ENCODE results near the gene DAPK2.

DAPK2 gene

DNA sequence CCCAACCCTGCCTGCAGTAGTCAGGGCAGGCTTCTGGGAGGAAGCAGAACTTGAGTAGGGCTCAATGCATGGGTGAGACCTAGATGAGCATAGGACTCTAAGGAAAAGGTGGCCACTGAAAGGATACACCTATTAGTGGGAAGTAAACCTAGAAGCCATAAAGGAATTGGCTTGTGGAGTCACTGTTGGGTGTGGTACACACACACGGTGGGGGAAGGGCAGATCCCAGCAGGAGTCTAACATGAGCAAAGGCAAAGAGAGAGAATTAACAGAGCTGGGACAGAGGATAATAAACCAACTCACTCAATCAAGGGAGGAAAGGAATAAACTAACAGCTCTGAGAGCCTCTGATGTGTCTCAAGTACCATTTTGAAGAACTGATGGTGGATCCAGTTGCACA is 23.1 kb downstream of the DAPK2 start:
- ChIA-PET POLR2A (no interaction called here), CTCF (no interaction called here)
- TF ChIP-seq FOXA1 (IDR thresholded peaks at IDR 0.05) (no peak), ELF4 (IDR thresholded peaks at IDR 0.05) (no peak), FOXK2 (IDR thresholded peaks at IDR 0.05) (no peak), FOXM1 (IDR thresholded peaks at IDR 0.05; ENCODE audit: borderline replicate concordance) (no peak), L3MBTL2 (conservative IDR thresholded peaks at IDR 0.05) (no peak), SUZ12 (IDR thresholded peaks at IDR 0.05) (no peak), TARDBP (IDR thresholded peaks at IDR 0.05) (no peak), ZNF384 (IDR thresholded peaks at IDR 0.05) (no peak), BHLHE40 (IDR thresholded peaks at IDR 0.05; ENCODE audit: borderline replicate concordance) (no peak), SP1 (IDR thresholded peaks at IDR 0.05) (no peak), CTBP1 (IDR thresholded peaks at IDR 0.05; ENCODE audit: borderline replicate concordance) (no peak), HDGF (IDR thresholded peaks at IDR 0.05; ENCODE audit: borderline replicate concordance) (no peak), NFRKB (IDR thresholded peaks at IDR 0.05) (no peak)
- TF ChIP-seq, protein P1, sequence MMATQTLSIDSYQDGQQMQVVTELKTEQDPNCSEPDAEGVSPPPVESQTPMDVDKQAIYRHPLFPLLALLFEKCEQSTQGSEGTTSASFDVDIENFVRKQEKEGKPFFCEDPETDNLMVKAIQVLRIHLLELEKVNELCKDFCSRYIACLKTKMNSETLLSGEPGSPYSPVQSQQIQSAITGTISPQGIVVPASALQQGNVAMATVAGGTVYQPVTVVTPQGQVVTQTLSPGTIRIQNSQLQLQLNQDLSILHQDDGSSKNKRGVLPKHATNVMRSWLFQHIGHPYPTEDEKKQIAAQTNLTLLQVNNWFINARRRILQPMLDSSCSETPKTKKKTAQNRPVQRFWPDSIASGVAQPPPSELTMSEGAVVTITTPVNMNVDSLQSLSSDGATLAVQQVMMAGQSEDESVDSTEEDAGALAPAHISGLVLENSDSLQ (IDR thresholded peaks at IDR 0.05) = no peak
- no peak for DNase-seq (ENCODE audit: extremely low spot score)

DNA sequence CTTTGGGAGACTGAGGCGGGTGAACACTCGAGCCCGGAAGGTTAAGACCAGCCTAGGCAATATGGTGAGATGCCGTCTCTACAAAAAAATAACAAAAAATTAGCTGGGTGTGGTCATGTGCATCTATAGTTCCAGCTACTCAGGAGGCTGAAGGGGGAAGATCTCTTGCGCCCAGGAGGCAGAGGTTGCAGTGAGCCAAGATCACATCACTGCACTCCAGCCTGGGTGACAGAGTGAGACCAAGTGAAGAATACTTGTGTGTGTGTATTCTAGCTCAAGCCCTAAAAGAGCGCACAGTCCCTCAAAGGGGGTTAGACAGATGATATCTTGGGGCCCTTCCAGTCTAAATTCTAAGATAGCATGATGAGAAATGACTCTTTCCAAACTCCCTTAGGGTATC is 23.7 kb downstream of the DAPK2 start:
- TF ChIP-seq ZNF384 (IDR thresholded peaks at IDR 0.05) (no peak), SP1 (IDR thresholded peaks at IDR 0.05) (no peak), HDGF (IDR thresholded peaks at IDR 0.05; ENCODE audit: borderline replicate concordance) (no peak), FOXA1 (IDR thresholded peaks at IDR 0.05) (no peak), SUZ12 (IDR thresholded peaks at IDR 0.05) (no peak), L3MBTL2 (conservative IDR thresholded peaks at IDR 0.05) (no peak), ARNT (IDR thresholded peaks at IDR 0.05) (no peak)
- ChIA-PET CTCF (no interaction called here), POLR2A (interaction anchor here (1.0 to 1.5 kb wide), 2 partner anchors 9 to 13 kb away, joined by 3 to 4 read pairs; no protein-coding TSS in a partner anchor)
- DNase-seq (ENCODE audit: extremely low spot score) = no peak

DNA sequence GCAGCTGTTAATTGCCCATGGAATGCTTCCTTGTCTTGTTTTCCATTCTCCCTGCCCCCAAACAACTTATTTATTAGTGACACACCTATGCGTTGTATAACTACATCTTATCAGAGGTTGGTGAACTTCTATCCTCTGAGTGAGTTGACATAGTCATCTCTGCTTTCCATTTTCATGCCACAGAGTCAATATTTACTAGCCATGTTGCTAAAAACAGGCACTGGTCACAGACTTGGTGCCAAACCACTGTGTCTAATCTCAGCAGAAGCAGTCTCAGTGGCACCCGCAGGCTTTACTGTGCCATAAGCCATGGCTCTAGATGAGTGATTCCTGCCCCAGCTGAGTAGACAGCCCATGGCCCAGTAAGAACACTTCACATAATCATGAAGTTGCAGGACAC is 26.5 kb downstream of the DAPK2 start:
- TF ChIP-seq FOXK2 (IDR thresholded peaks at IDR 0.05) (no peak), SUZ12 (IDR thresholded peaks at IDR 0.05) (no peak), BHLHE40 (IDR thresholded peaks at IDR 0.05; ENCODE audit: borderline replicate concordance) (no peak), CTBP1 (IDR thresholded peaks at IDR 0.05; ENCODE audit: borderline replicate concordance) (no peak), SP1 (IDR thresholded peaks at IDR 0.05) (no peak), LEF1 (IDR thresholded peaks at IDR 0.05; ENCODE audit: borderline replicate concordance) (no peak), L3MBTL2 (conservative IDR thresholded peaks at IDR 0.05) (no peak), ELF4 (IDR thresholded peaks at IDR 0.05) (no peak), FOXA1 (IDR thresholded peaks at IDR 0.05) (no peak), FOXM1 (IDR thresholded peaks at IDR 0.05; ENCODE audit: borderline replicate concordance) (no peak)
- TF ChIP-seq, protein P1 (IDR thresholded peaks at IDR 0.05) = no peak
- CTCF ChIA-PET = no interaction called here
- DNase-seq (ENCODE audit: extremely low spot score) = no peak
- POLR2A ChIA-PET = no interaction called here

DNA sequence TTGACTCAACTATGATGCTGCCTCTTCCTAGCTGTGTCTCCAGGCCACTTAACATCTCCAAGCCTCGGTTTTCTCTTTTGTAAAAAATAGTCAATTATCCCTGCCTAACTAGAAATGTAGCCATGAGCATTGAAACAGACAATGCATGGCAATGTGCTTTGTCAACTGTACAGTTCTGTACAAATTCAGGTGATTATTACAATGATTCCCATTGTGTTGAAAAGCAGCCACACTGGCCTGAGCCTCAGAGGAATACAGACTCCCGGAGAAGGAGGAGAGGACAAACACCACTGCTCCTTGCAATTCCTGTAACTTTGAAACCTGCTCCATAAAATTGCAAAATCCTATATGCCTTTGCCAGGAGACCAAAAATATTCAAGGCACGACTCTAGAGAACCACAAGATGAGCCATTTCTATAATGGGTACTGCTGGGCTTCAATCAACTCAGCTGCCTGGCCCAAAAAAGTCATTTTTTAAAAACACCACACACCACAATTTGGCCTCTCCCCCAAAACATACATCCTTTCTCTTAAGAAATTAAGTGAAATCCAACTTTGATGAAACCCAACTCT is 28.6 kb downstream of the DAPK2 start:
- DNase-seq (ENCODE audit: extremely low spot score) = no peak
- ChIA-PET POLR2A (no interaction called here), CTCF (no interaction called here)
- no peak for TF ChIP-seq FOXA1 (IDR thresholded peaks at IDR 0.05)
- no peak for TF ChIP-seq NFRKB (IDR thresholded peaks at IDR 0.05)
- TF ChIP-seq LEF1 (IDR thresholded peaks at IDR 0.05; ENCODE audit: borderline replicate concordance) = no peak
- no peak for TF ChIP-seq CTBP1 (IDR thresholded peaks at IDR 0.05; ENCODE audit: borderline replicate concordance)
- no peak for TF ChIP-seq SUZ12 (IDR thresholded peaks at IDR 0.05)
- no peak for TF ChIP-seq TARDBP (IDR thresholded peaks at IDR 0.05)
- TF ChIP-seq ZNF384 (IDR thresholded peaks at IDR 0.05) = no peak
- TF ChIP-seq, protein P1 (IDR thresholded peaks at IDR 0.05) = no peak
- TF ChIP-seq FOXK2 (IDR thresholded peaks at IDR 0.05) = no peak
- TF ChIP-seq ELF4 (IDR thresholded peaks at IDR 0.05) = no peak

DNA sequence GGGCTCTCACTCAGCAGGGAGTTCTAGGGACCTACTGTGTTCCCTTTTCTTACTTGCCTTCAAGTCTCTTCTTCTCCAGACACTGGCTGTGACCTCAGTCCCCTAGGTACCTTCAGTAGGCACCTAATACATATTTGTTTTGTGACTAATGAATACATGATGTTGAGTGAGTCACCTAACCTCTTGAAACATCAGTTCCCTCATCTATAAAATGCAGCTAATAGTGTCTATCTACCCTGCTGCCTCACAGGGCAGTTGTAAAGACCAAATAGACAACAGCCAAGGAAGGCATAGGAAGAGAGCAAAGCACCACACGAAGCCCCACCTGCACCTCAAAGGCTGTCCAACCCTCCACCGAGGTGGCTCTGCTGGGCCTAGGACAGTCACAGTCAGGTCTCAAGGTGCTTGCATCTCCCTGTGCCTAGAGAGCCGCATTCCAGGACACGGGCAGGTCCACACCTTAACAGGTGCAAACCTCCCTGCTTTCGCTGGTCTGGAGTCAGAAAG is 29.1 kb downstream of the DAPK2 start:
- DNase-seq (ENCODE audit: extremely low spot score) = no peak
- no peak for TF ChIP-seq ZNF384 (IDR thresholded peaks at IDR 0.05)
- TF ChIP-seq L3MBTL2 (conservative IDR thresholded peaks at IDR 0.05) = no peak
- TF ChIP-seq TARDBP (IDR thresholded peaks at IDR 0.05) = no peak
- TF ChIP-seq ELF4 (IDR thresholded peaks at IDR 0.05) = no peak
- no peak for TF ChIP-seq SUZ12 (IDR thresholded peaks at IDR 0.05)
- no peak for TF ChIP-seq FOXM1 (IDR thresholded peaks at IDR 0.05; ENCODE audit: borderline replicate concordance)
- TF ChIP-seq NFRKB (IDR thresholded peaks at IDR 0.05) = no peak
- TF ChIP-seq, protein P1 (IDR thresholded peaks at IDR 0.05) = no peak
- TF ChIP-seq ARNT (IDR thresholded peaks at IDR 0.05) = no peak
- no peak for TF ChIP-seq BHLHE40 (IDR thresholded peaks at IDR 0.05; ENCODE audit: borderline replicate concordance)
- no peak for TF ChIP-seq LEF1 (IDR thresholded peaks at IDR 0.05; ENCODE audit: borderline replicate concordance)
- TF ChIP-seq HDGF (IDR thresholded peaks at IDR 0.05; ENCODE audit: borderline replicate concordance) = no peak
- no peak for TF ChIP-seq CTBP1 (IDR thresholded peaks at IDR 0.05; ENCODE audit: borderline replicate concordance)
- TF ChIP-seq FOXK2 (IDR thresholded peaks at IDR 0.05) = no peak
- TF ChIP-seq FOXA1 (IDR thresholded peaks at IDR 0.05) = no peak
- TF ChIP-seq SP1 (IDR thresholded peaks at IDR 0.05) = no peak
- ChIA-PET POLR2A (no interaction called here), CTCF (no interaction called here)

All from HEK293T (cell line).